ENCODE data around the gene MAST1.

GRCh38 chr19:12833738-12834565, 4.4 kb upstream of the MAST1 start:
- TF ChIP-seq CTCF (IDR thresholded peaks at IDR 0.05) (no peak), POLR2A (IDR thresholded peaks at IDR 0.05) (no peak), POLR2AphosphoS5 (IDR thresholded peaks at IDR 0.05; ENCODE audit: insufficient read depth in 1 of 2, low read depth in 1 of 2) (no peak)
